HepG2 (cell line): Measurements from ENCODE around the gene SERPINA3. TPM values are rescaled to one million over a fixed set of nuclear protein-coding genes. Genes with fewer than 3 reads are reported as not detected.

Experiments
- CBX1 ChIP-seq: IDR thresholded peaks from one replicate; pipeline ENCODE4 v1.6.1; 2016; ENCODE audit warnings: antibody characterized with exemption, low read depth
- CREB1 ChIP-seq, 2 experiments: fragments of 450-650 bp in 1 of 2; IDR thresholded peaks; 2 replicates each; pipeline ENCODE4 v1.6.1; 2016 to 2017; ENCODE audit warnings: control low read depth in 1 of 2, mild to moderate bottlenecking in 1 of 2, missing compliant biosample characterization in 1 of 2, missing genetic modification characterization in 1 of 2
- FOXP1 ChIP-seq, 2 experiments: fragments of 450-650 bp in 1 of 2; IDR thresholded peaks; 2 replicates each; pipeline ENCODE4 v1.6.1; 2017 to 2018; ENCODE audit warnings: antibody characterized with exemption in 1 of 2
- GLI4 ChIP-seq: sonication (generic); formaldehyde crosslinking; IDR thresholded peaks from 2 replicates; pipeline ENCODE4 v1.5.1; 2020; ENCODE audit warnings: missing genetic modification reagents, mild to moderate bottlenecking, moderate library complexity, borderline replicate concordance
- GTF2F1 ChIP-seq: fragments of 150-350 bp; IDR thresholded peaks from 2 replicates; pipeline ENCODE4 v1.6.1; 2014; ENCODE audit warnings: low read length
- HNF4A ChIP-seq: sonication (generic); formaldehyde crosslinking; IDR thresholded peaks from 2 replicates; pipeline ENCODE4 v1.4.0; 2020; ENCODE audit warnings: missing genetic modification reagents
- HNF4G ChIP-seq, 2 experiments: sonication (generic) in 1 of 2; formaldehyde crosslinking in 1 of 2; IDR thresholded peaks; 2 replicates each; pipeline versions ENCODE4 v1.4.0 to v1.6.1; 2011 to 2020; ENCODE audit warnings: borderline replicate concordance in 2 of 2, low read depth in 2 of 2, mild to moderate bottlenecking in 2 of 2, low read length in 1 of 2, missing genetic modification reagents in 1 of 2, moderate library complexity in 1 of 2
- NFE2 ChIP-seq: sonication (generic); formaldehyde crosslinking; IDR thresholded peaks from 2 replicates; pipeline ENCODE4 v1.4.0; 2020; ENCODE audit warnings: missing genetic modification reagents
- NR1H2 ChIP-seq: sonication (generic); formaldehyde crosslinking; IDR thresholded peaks from 2 replicates; pipeline ENCODE4 v1.8.1; 2022; ENCODE audit warnings: low read depth, missing genetic modification reagents, borderline replicate concordance
- NR3C1 ChIP-seq: sonication (generic); formaldehyde crosslinking; IDR thresholded peaks from 2 replicates; pipeline ENCODE4 v1.4.0; 2020; ENCODE audit warnings: missing genetic modification reagents
- PHF5A ChIP-seq: IDR thresholded peaks from one replicate; pipeline ENCODE4 v1.6.1; 2018; ENCODE audit warnings: low read depth, missing genetic modification reagents; ENCODE audit not compliant: unreplicated experiment
- PHF8 ChIP-seq: sonication (generic); formaldehyde crosslinking; IDR thresholded peaks from 2 replicates; pipeline ENCODE4 v1.5.0; 2020; ENCODE audit warnings: missing genetic modification reagents
- THRA ChIP-seq: sonication (generic); formaldehyde crosslinking; IDR thresholded peaks from 2 replicates; pipeline ENCODE4 v1.4.0; 2020; ENCODE audit warnings: missing genetic modification reagents, borderline replicate concordance
- ZBTB2 ChIP-seq: sonication (generic); formaldehyde crosslinking; IDR thresholded peaks from 2 replicates; pipeline ENCODE4 v1.8.0; 2022; ENCODE audit warnings: low read depth, missing genetic modification reagents
- ZBTB7B ChIP-seq: sonication (generic); formaldehyde crosslinking; IDR thresholded peaks from 2 replicates; pipeline ENCODE4 v1.4.0; 2020; ENCODE audit warnings: missing genetic modification reagents
- ZMYM2 ChIP-seq: sonication (generic); formaldehyde crosslinking; IDR thresholded peaks from 2 replicates; pipeline ENCODE4 v1.8.0; 2022; ENCODE audit warnings: mild to moderate bottlenecking, missing genetic modification reagents
- ZNF547 ChIP-seq: sonication (generic); formaldehyde crosslinking; IDR thresholded peaks from 2 replicates; pipeline ENCODE4 v1.5.1; 2020; ENCODE audit warnings: mild to moderate bottlenecking, missing genetic modification reagents
- ZNF660 ChIP-seq: sonication (generic); formaldehyde crosslinking; IDR thresholded peaks from 2 replicates; pipeline ENCODE4 v1.5.1; 2020; ENCODE audit warnings: mild to moderate bottlenecking, low read depth, missing genetic modification reagents, borderline replicate concordance
- polyA plus RNA-seq, 8 experiments: library from polyadenylated mRNA; depleted of rRNA in 3 of 8; stranded (reverse) in 7 of 8; unstranded in 1 of 8; fragments of >200 nt; fragmentation: Illumina TruSeq in 4 of 8; extraction: Trizol in 4 of 8; gene quantifications; 2 replicates each; pipeline versions ENCODE4 v1.2.1 to v1.2.3, GENCODE V29; 2011 to 2016; ENCODE audit warnings: low read depth in 4 of 8, missing spikeins in 1 of 8, mixed read lengths in 1 of 8; ENCODE audit not compliant: insufficient read depth in 1 of 8
- total RNA-seq, 5 experiments: library from RNA; depleted of rRNA; stranded (reverse); fragments of >200 nt; fragmentation: Illumina TruSeq; extraction: Trizol; gene quantifications; 2 replicates each; pipeline ENCODE4 v1.2.3, GENCODE V29; 2016; ENCODE audit warnings: low read depth in 1 of 5
- TF ChIP-seq, protein P1 (sequence below): sonication (generic); formaldehyde crosslinking; conservative IDR thresholded peaks from 2 replicates; pipeline ENCODE4 v1.5.0; 2020; ENCODE audit warnings: missing genetic modification reagents
- TF ChIP-seq, protein P2 (sequence below): sonication (generic); formaldehyde crosslinking; IDR thresholded peaks from 2 replicates; pipeline ENCODE4 v1.8.0; 2023; ENCODE audit warnings: mild to moderate bottlenecking, missing genetic modification reagents

SERPINA3 gene
- total and polyA plus RNA-seq, 2 of the 13 experiments (the other 11 are each of a cell fraction or from before 2014, with no cell fraction given) = 825 to 2,200 TPM

GRCh38 chr14:94631536-94632304 is 19.5 kb downstream of the SERPINA3 start (continued):
- no peak for TF ChIP-seq ZMYM2
- no peak for TF ChIP-seq FOXP1 (IDR thresholded peaks at IDR 0.05)
- no peak for TF ChIP-seq FOXP1 (CRISPR knock-in tag; IDR thresholded peaks at IDR 0.05)
- TF ChIP-seq NR1H2 (CRISPR knock-in tag) = no peak
- peak; percentile 12; the same call in 1 of the 2 replicates for TF ChIP-seq HNF4G (IDR thresholded peaks at IDR 0.05; ENCODE audit: borderline replicate concordance, low read depth, low read length)
- no peak for TF ChIP-seq HNF4G (CRISPR knock-in tag; IDR thresholded peaks at IDR 0.05; ENCODE audit: borderline replicate concordance, low read depth)
- TF ChIP-seq NFE2 (CRISPR knock-in tag) = no peak
- TF ChIP-seq GTF2F1 = no peak
- TF ChIP-seq CBX1 = no peak
- peak; percentile 37; the same call in 1 of the 2 replicates for TF ChIP-seq ZBTB7B (CRISPR knock-in tag)
- no peak for TF ChIP-seq NR3C1 (CRISPR knock-in tag)
- TF ChIP-seq ZNF660 = no peak
- TF ChIP-seq ZBTB2 (CRISPR knock-in tag) = no peak
- no peak for TF ChIP-seq CREB1 (IDR thresholded peaks at IDR 0.05)
- TF ChIP-seq CREB1 (CRISPR knock-in tag; IDR thresholded peaks at IDR 0.05) = no peak
- TF ChIP-seq, protein P1, sequence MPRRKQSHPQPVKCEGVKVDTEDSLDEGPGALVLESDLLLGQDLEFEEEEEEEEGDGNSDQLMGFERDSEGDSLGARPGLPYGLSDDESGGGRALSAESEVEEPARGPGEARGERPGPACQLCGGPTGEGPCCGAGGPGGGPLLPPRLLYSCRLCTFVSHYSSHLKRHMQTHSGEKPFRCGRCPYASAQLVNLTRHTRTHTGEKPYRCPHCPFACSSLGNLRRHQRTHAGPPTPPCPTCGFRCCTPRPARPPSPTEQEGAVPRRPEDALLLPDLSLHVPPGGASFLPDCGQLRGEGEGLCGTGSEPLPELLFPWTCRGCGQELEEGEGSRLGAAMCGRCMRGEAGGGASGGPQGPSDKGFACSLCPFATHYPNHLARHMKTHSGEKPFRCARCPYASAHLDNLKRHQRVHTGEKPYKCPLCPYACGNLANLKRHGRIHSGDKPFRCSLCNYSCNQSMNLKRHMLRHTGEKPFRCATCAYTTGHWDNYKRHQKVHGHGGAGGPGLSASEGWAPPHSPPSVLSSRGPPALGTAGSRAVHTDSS (CRISPR knock-in tag) = no peak
- no peak for TF ChIP-seq PHF5A (CRISPR knock-in tag)
- no peak for TF ChIP-seq GLI4 (CRISPR knock-in tag)
- no peak for TF ChIP-seq THRA
- 0 out of 2 replicates have a peak, but pooled peaks have one; percentile 28 for TF ChIP-seq HNF4A (CRISPR knock-in tag)
- no peak for TF ChIP-seq PHF8
- TF ChIP-seq, protein P2, sequence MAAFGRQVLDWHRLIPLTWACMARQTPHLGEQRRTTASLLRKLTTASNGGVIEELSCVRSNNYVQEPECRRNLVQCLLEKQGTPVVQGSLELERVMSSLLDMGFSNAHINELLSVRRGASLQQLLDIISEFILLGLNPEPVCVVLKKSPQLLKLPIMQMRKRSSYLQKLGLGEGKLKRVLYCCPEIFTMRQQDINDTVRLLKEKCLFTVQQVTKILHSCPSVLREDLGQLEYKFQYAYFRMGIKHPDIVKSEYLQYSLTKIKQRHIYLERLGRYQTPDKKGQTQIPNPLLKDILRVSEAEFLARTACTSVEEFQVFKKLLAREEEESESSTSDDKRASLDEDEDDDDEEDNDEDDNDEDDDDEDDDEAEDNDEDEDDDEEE = no peak
- TF ChIP-seq ZNF547 (CRISPR knock-in tag) = no peak
